H1 (cell line): ENCODE results near the gene SSTR3. TPM values are rescaled to one million over a fixed set of nuclear protein-coding genes. Genes with fewer than 3 reads are reported as not detected.
"Not testable (repeated sequence)": the region's sequence is repeated elsewhere in the genome, so short reads cannot be mapped to it uniquely, and the experiment has no call there.

ENCODE experiments used
- CTCF ChIA-PET: fragments of 300-600 bp; sonication (Branson Sonifier 250); formaldehyde crosslinking; loops from one replicate; lab custom pipeline; 2021; ENCODE audit not compliant: partially characterized antibody; lab: Charles Lee
- POLR2A ChIA-PET: fragments of 300-600 bp; sonication (Branson Sonifier 250); formaldehyde crosslinking; loops from one replicate; lab custom pipeline; 2021; ENCODE audit warnings: inconsistent platforms; ENCODE audit not compliant: partially characterized antibody; lab: Charles Lee
- DNase-seq, 2 experiments: peaks; one replicate each; pipeline versions ENCODE4 v3.0.0 to v3.0.0-alpha.2; 2010 to 2022; ENCODE audit warnings: low spot score in 2 of 2, low read depth in 1 of 2, mixed read lengths in 1 of 2
- FAIRE-seq: peaks from 2 replicates; lab custom pipeline; 2011; peaks lifted over from hg19 to GRCh38; lab: Jason Lieb, UNC
- H2AFZ ChIP-seq: 2 replicates; pipeline ENCODE4 v1.8.1; 2012; ENCODE audit warnings: low read length, inconsistent platforms
- H2AK5ac ChIP-seq: 2 replicates; pipeline ENCODE4 v1.6.1; 2013; ENCODE audit warnings: low read depth, low read length
- H2BK120ac ChIP-seq: replicated peaks from 2 replicates; pipeline ENCODE3; 2013; ENCODE audit warnings: low read depth, low read length, inconsistent platforms
- H2BK12ac ChIP-seq: 2 replicates; pipeline ENCODE4 v1.6.1; 2013; ENCODE audit warnings: low read depth, low read length
- H2BK15ac ChIP-seq: 2 replicates; pipeline ENCODE4 v1.6.1; 2013; ENCODE audit warnings: low read length
- H2BK20ac ChIP-seq: 2 replicates; pipeline ENCODE4 v1.6.1; 2013; ENCODE audit warnings: low read length
- H2BK5ac ChIP-seq: 2 replicates; pipeline ENCODE4 v1.6.1; 2013; ENCODE audit warnings: low read depth, low read length
- H3K14ac ChIP-seq: 2 replicates; pipeline ENCODE4 v1.6.1; 2013; ENCODE audit warnings: inconsistent platforms; ENCODE audit not compliant: insufficient read length
- H3K18ac ChIP-seq: 2 replicates; pipeline ENCODE4 v1.6.1; 2013; ENCODE audit warnings: low read length; ENCODE audit errors: extremely low read depth
- H3K23ac ChIP-seq: 2 replicates; pipeline ENCODE4 v1.6.1; 2013; ENCODE audit warnings: inconsistent platforms; ENCODE audit not compliant: insufficient read length
- H3K23me2 ChIP-seq: 2 replicates; pipeline ENCODE4 v1.6.1; 2013; ENCODE audit warnings: low read depth, low read length
- H3K27ac ChIP-seq: 2 replicates; pipeline ENCODE4 v1.6.1; 2011; ENCODE audit warnings: low read depth, low read length, inconsistent platforms
- H3K27me3 ChIP-seq, 4 experiments: replicated peaks in 1 of 4; 1 replicate in 1 of 4; 2 replicates in 3 of 4; pipeline versions ENCODE4 v1.6.1 to v1.8.1; 2011 to 2013; ENCODE audit warnings: low read length in 3 of 4, mild to moderate bottlenecking in 3 of 4, inconsistent platforms in 2 of 4, mixed read lengths in 2 of 4, moderate library complexity in 1 of 4; ENCODE audit not compliant: control insufficient read depth in 3 of 4, insufficient read depth in 3 of 4; ENCODE audit errors: extremely low read depth in 1 of 4
- H3K36me3 ChIP-seq, 4 experiments: 2 replicates each; pipeline versions ENCODE4 v1.6.1 to v1.8.1; 2011 to 2013; ENCODE audit warnings: mild to moderate bottlenecking in 4 of 4, low read length in 3 of 4, moderate library complexity in 2 of 4, control low read depth in 1 of 4, inconsistent platforms in 1 of 4; ENCODE audit not compliant: insufficient read depth in 4 of 4, control insufficient read depth in 2 of 4
- H3K4ac ChIP-seq: replicated peaks from 2 replicates; pipeline ENCODE3; 2013; ENCODE audit warnings: low read length, low read depth, mixed read lengths, inconsistent platforms; ENCODE audit not compliant: insufficient read length
- H3K4me1 ChIP-seq, 4 experiments: replicated peaks in 1 of 4; 1 replicate in 1 of 4; 2 replicates in 3 of 4; pipeline versions ENCODE4 v1.6.1 to v1.8.1; 2011 to 2013; ENCODE audit warnings: low read length in 3 of 4, inconsistent platforms in 2 of 4, mixed read lengths in 1 of 4; ENCODE audit not compliant: insufficient read depth in 4 of 4, control insufficient read depth in 3 of 4
- H3K4me2 ChIP-seq, 2 experiments: 2 replicates each; pipeline versions ENCODE4 v1.6.1 to v1.8.1; 2011 to 2013; ENCODE audit warnings: low read depth in 2 of 2, low read length in 2 of 2, control low read depth in 1 of 2, inconsistent platforms in 1 of 2, mild to moderate bottlenecking in 1 of 2; ENCODE audit not compliant: insufficient read depth in 1 of 2
- H3K4me3 ChIP-seq, 4 experiments: fragments of 200-600, 300-600 bp in 1 of 4; sonication (generic), shearing (Covaris generic), sonication (Bioruptor Twin) in 1 of 4; 2 replicates each; pipeline versions ENCODE4 v1.5.1 to v1.8.1; 2011 to 2016; ENCODE audit warnings: low read length in 4 of 4, low read depth in 3 of 4, control low read depth in 2 of 4, inconsistent platforms in 2 of 4, mild to moderate bottlenecking in 2 of 4, mixed read lengths in 1 of 4, moderate library complexity in 1 of 4; ENCODE audit not compliant: insufficient read depth in 2 of 4; ENCODE audit errors: extremely low read depth in 1 of 4
- H3K56ac ChIP-seq: replicated peaks from 2 replicates; pipeline ENCODE3; 2013; ENCODE audit warnings: low read depth, mild to moderate bottlenecking, mixed read lengths, low read length, inconsistent platforms; ENCODE audit not compliant: insufficient read length
- H3K79me1 ChIP-seq: 2 replicates; pipeline ENCODE4 v1.6.1; 2013; ENCODE audit warnings: low read depth, low read length, control low read depth
- H3K79me2 ChIP-seq, 2 experiments: 2 replicates each; pipeline versions ENCODE4 v1.6.1 to v1.8.1; 2012 to 2013; ENCODE audit warnings: low read length in 2 of 2, mild to moderate bottlenecking in 2 of 2, inconsistent platforms in 1 of 2; ENCODE audit not compliant: insufficient read depth in 2 of 2, control insufficient read depth in 1 of 2
- H3K9ac ChIP-seq, 4 experiments: replicated peaks in 1 of 4; 1 replicate in 1 of 4; 2 replicates in 3 of 4; pipeline versions ENCODE4 v1.6.1 to v1.8.1; 2011 to 2013; ENCODE audit warnings: low read depth in 3 of 4, low read length in 3 of 4, control low read depth in 2 of 4, mild to moderate bottlenecking in 2 of 4, moderate library complexity in 2 of 4, inconsistent platforms in 1 of 4; ENCODE audit errors: extremely low read depth in 1 of 4
- H3K9me3 ChIP-seq, 2 experiments: 2 replicates each; pipeline versions ENCODE4 v1.6.1 to v1.8.1; 2012 to 2013; ENCODE audit warnings: mild to moderate bottlenecking in 2 of 2, moderate library complexity in 2 of 2, control low read depth in 1 of 2, inconsistent platforms in 1 of 2, low read depth in 1 of 2, low read length in 1 of 2, mixed read lengths in 1 of 2; ENCODE audit not compliant: insufficient read depth in 2 of 2
- H4K20me1 ChIP-seq, 2 experiments: replicated peaks in 1 of 2; 2 replicates each; pipeline versions ENCODE3 to v1.8.1; 2011 to 2013; ENCODE audit warnings: inconsistent platforms in 2 of 2, low read length in 2 of 2, mild to moderate bottlenecking in 1 of 2; ENCODE audit not compliant: insufficient read depth in 2 of 2, control insufficient read depth in 1 of 2
- H4K5ac ChIP-seq: 2 replicates; pipeline ENCODE4 v1.6.1; 2013; ENCODE audit warnings: low read length, low read depth, mixed read lengths, inconsistent platforms; ENCODE audit not compliant: insufficient read length
- H4K8ac ChIP-seq: 2 replicates; pipeline ENCODE4 v1.8.0; 2013; ENCODE audit warnings: mild to moderate bottlenecking, moderate library complexity, low read length, inconsistent platforms; ENCODE audit not compliant: insufficient read depth; ENCODE audit errors: extremely low read depth
- H4K91ac ChIP-seq: replicated peaks from 2 replicates; pipeline ENCODE3; 2013; ENCODE audit warnings: low read length, mixed read lengths, inconsistent platforms; ENCODE audit not compliant: insufficient read length
- WGBS, 2 experiments: shearing (Covaris generic) in 1 of 2; methylation state at CpG; one replicate each; pipeline versions ENCODE4 v1.1.6 to v1.1.7; 2013 to 2015; ENCODE audit warnings: low lambda C conversion rate in 2 of 2, mixed read lengths in 2 of 2, inconsistent platforms in 1 of 2, low coverage in 1 of 2, missing lambda C conversion rate in 1 of 2; ENCODE audit not compliant: insufficient replicate concordance in 2 of 2, insufficient coverage in 1 of 2, insufficient read length in 1 of 2; ENCODE audit errors: extremely low coverage in 1 of 2, missing lambda C conversion rate in 1 of 2; 5-methylcytosine and 5-hydroxymethylcytosine counted together
- polyA plus RNA-seq, 7 experiments: library from polyadenylated mRNA; depleted of rRNA in 3 of 7; stranded (reverse) in 5 of 7; unstranded in 2 of 7; fragments of >200 nt in 5 of 7; fragments of 200-250 nt in 2 of 7; gene quantifications; 1 replicate in 5 of 7; 2 replicates in 1 of 7; 4 replicates in 1 of 7; pipeline versions ENCODE4 v1.2.1 to v1.2.3, GENCODE V29; 2011 to 2013; ENCODE audit warnings: missing spikeins in 2 of 7, mixed read lengths in 2 of 7
- total RNA-seq: library from RNA; stranded (reverse); fragmentation: NEBNext Ultra II Directional; extraction: Animal tissue kit (Norgen Biotek cat#: 25700); gene quantifications from 2 replicates; pipeline ENCODE4 v1.2.1, GENCODE V29; 2021

The SSTR3 gene
- total and polyA plus RNA-seq, 2 of the 8 experiments (the other 6 are each of a cell fraction or from before 2014, with no cell fraction given), result 0.22 to 0.77 TPM

DNA sequence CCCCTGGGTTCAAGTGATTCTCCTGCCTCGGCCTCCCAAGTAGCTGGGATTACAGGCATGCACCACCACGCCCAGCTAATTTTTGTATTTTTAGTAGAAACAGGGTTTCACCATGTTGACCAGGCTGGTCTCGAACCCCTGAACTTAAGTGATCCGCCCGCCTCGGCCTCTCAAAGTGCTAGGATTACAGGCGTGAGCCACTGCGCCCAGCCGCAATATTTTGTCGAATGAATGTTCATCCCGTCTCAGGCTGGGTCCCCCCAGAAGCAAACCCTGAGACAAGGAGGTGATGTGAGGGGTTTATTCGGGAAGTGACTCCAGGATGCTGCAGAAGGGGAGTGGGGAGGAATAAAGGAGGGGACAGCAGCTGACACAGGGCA is 21.1 kb upstream of the SSTR3 start:
- H4K20me1 ChIP-seq, FAIRE-seq, H4K8ac ChIP-seq, H2BK5ac ChIP-seq, H4K91ac ChIP-seq, H3K4me1 ChIP-seq, H3K23me2 ChIP-seq, H3K27me3 ChIP-seq, H2BK20ac ChIP-seq, H2BK120ac ChIP-seq, H3K4ac ChIP-seq, H3K36me3 ChIP-seq, H2AFZ ChIP-seq, H3K23ac ChIP-seq, H3K79me2 ChIP-seq, H3K14ac ChIP-seq, H4K5ac ChIP-seq, H3K27ac ChIP-seq, H2BK15ac ChIP-seq, H2AK5ac ChIP-seq, H3K9me3 ChIP-seq, H3K79me1 ChIP-seq, H3K4me2 ChIP-seq, H3K56ac ChIP-seq, H2BK12ac ChIP-seq, H3K9ac ChIP-seq, POLR2A ChIA-PET, H3K4me3 ChIP-seq, DNase-seq, H3K18ac ChIP-seq: not testable (repeated sequence)
- CTCF ChIA-PET, result interaction anchor here (2.1 kb wide), 1 partner anchor 26 kb away, joined by 10 read pairs; no protein-coding TSS in a partner anchor
- WGBS, 2 experiments, result 88% methylated on average over 12 of the region's 12 CpGs; no CpG with 5 or more reads in 1 of the 2 experiments
